ENCODE measurements around the gene FGF12. TPM values are rescaled to one million over a fixed set of nuclear protein-coding genes. Genes with fewer than 3 reads are reported as not detected.

The FGF12 gene
- total RNA-seq, 2 donors from 2014 or later = not detected

Other genes starting within 250 kb of the FGF12 start
- 1 to 10 TPM; 1.5 to 3.7 TPM for gene MB21D2, start 190.3 kb upstream of the FGF12 start, total RNA-seq

All from activated naive CD4-positive, alpha-beta T cell treated with anti-CD3 and anti-CD28 coated beads, Interleukin-2, amount 50 U/mL, for 72 hours (primary cell).